H1 (cell line): ENCODE results near the gene CAMK2G. TPM values are rescaled to one million over a fixed set of nuclear protein-coding genes. Genes with fewer than 3 reads are reported as not detected.

Experiments
- CTCF ChIA-PET: fragments of 300-600 bp; sonication (Branson Sonifier 250); formaldehyde crosslinking; loops from one replicate; lab custom pipeline; 2021; ENCODE audit not compliant: partially characterized antibody; lab: Charles Lee
- POLR2A ChIA-PET: fragments of 300-600 bp; sonication (Branson Sonifier 250); formaldehyde crosslinking; loops from one replicate; lab custom pipeline; 2021; ENCODE audit warnings: inconsistent platforms; ENCODE audit not compliant: partially characterized antibody; lab: Charles Lee
- DNase-seq, 2 experiments: peaks; one replicate each; pipeline versions ENCODE4 v3.0.0 to v3.0.0-alpha.2; 2010 to 2022; ENCODE audit warnings: low spot score in 2 of 2, low read depth in 1 of 2, mixed read lengths in 1 of 2
- FAIRE-seq: peaks from 2 replicates; lab custom pipeline; 2011; peaks lifted over from hg19 to GRCh38; lab: Jason Lieb, UNC
- H2AFZ ChIP-seq: 2 replicates; pipeline ENCODE4 v1.8.1; 2012; ENCODE audit warnings: low read length, inconsistent platforms
- H2AK5ac ChIP-seq: 2 replicates; pipeline ENCODE4 v1.6.1; 2013; ENCODE audit warnings: low read depth, low read length
- H2BK120ac ChIP-seq: replicated peaks from 2 replicates; pipeline ENCODE3; 2013; ENCODE audit warnings: low read depth, low read length, inconsistent platforms
- H2BK12ac ChIP-seq: 2 replicates; pipeline ENCODE4 v1.6.1; 2013; ENCODE audit warnings: low read depth, low read length
- H2BK15ac ChIP-seq: 2 replicates; pipeline ENCODE4 v1.6.1; 2013; ENCODE audit warnings: low read length
- H2BK20ac ChIP-seq: 2 replicates; pipeline ENCODE4 v1.6.1; 2013; ENCODE audit warnings: low read length
- H2BK5ac ChIP-seq: 2 replicates; pipeline ENCODE4 v1.6.1; 2013; ENCODE audit warnings: low read depth, low read length
- H3K14ac ChIP-seq: 2 replicates; pipeline ENCODE4 v1.6.1; 2013; ENCODE audit warnings: inconsistent platforms; ENCODE audit not compliant: insufficient read length
- H3K18ac ChIP-seq: 2 replicates; pipeline ENCODE4 v1.6.1; 2013; ENCODE audit warnings: low read length; ENCODE audit errors: extremely low read depth
- H3K23ac ChIP-seq: 2 replicates; pipeline ENCODE4 v1.6.1; 2013; ENCODE audit warnings: inconsistent platforms; ENCODE audit not compliant: insufficient read length
- H3K23me2 ChIP-seq: 2 replicates; pipeline ENCODE4 v1.6.1; 2013; ENCODE audit warnings: low read depth, low read length
- H3K27ac ChIP-seq: 2 replicates; pipeline ENCODE4 v1.6.1; 2011; ENCODE audit warnings: low read depth, low read length, inconsistent platforms
- H3K27me3 ChIP-seq, 4 experiments: replicated peaks in 1 of 4; 1 replicate in 1 of 4; 2 replicates in 3 of 4; pipeline versions ENCODE4 v1.6.1 to v1.8.1; 2011 to 2013; ENCODE audit warnings: low read length in 3 of 4, mild to moderate bottlenecking in 3 of 4, inconsistent platforms in 2 of 4, mixed read lengths in 2 of 4, moderate library complexity in 1 of 4; ENCODE audit not compliant: control insufficient read depth in 3 of 4, insufficient read depth in 3 of 4; ENCODE audit errors: extremely low read depth in 1 of 4
- H3K36me3 ChIP-seq, 4 experiments: 2 replicates each; pipeline versions ENCODE4 v1.6.1 to v1.8.1; 2011 to 2013; ENCODE audit warnings: mild to moderate bottlenecking in 4 of 4, low read length in 3 of 4, moderate library complexity in 2 of 4, control low read depth in 1 of 4, inconsistent platforms in 1 of 4; ENCODE audit not compliant: insufficient read depth in 4 of 4, control insufficient read depth in 2 of 4
- H3K4ac ChIP-seq: replicated peaks from 2 replicates; pipeline ENCODE3; 2013; ENCODE audit warnings: low read length, low read depth, mixed read lengths, inconsistent platforms; ENCODE audit not compliant: insufficient read length
- H3K4me1 ChIP-seq, 4 experiments: replicated peaks in 1 of 4; 1 replicate in 1 of 4; 2 replicates in 3 of 4; pipeline versions ENCODE4 v1.6.1 to v1.8.1; 2011 to 2013; ENCODE audit warnings: low read length in 3 of 4, inconsistent platforms in 2 of 4, mixed read lengths in 1 of 4; ENCODE audit not compliant: insufficient read depth in 4 of 4, control insufficient read depth in 3 of 4
- H3K4me2 ChIP-seq, 2 experiments: 2 replicates each; pipeline versions ENCODE4 v1.6.1 to v1.8.1; 2011 to 2013; ENCODE audit warnings: low read depth in 2 of 2, low read length in 2 of 2, control low read depth in 1 of 2, inconsistent platforms in 1 of 2, mild to moderate bottlenecking in 1 of 2; ENCODE audit not compliant: insufficient read depth in 1 of 2
- H3K4me3 ChIP-seq, 4 experiments: fragments of 200-600, 300-600 bp in 1 of 4; sonication (generic), shearing (Covaris generic), sonication (Bioruptor Twin) in 1 of 4; 2 replicates each; pipeline versions ENCODE4 v1.5.1 to v1.8.1; 2011 to 2016; ENCODE audit warnings: low read length in 4 of 4, low read depth in 3 of 4, control low read depth in 2 of 4, inconsistent platforms in 2 of 4, mild to moderate bottlenecking in 2 of 4, mixed read lengths in 1 of 4, moderate library complexity in 1 of 4; ENCODE audit not compliant: insufficient read depth in 2 of 4; ENCODE audit errors: extremely low read depth in 1 of 4
- H3K56ac ChIP-seq: replicated peaks from 2 replicates; pipeline ENCODE3; 2013; ENCODE audit warnings: low read depth, mild to moderate bottlenecking, mixed read lengths, low read length, inconsistent platforms; ENCODE audit not compliant: insufficient read length
- H3K79me1 ChIP-seq: 2 replicates; pipeline ENCODE4 v1.6.1; 2013; ENCODE audit warnings: low read depth, low read length, control low read depth
- H3K79me2 ChIP-seq, 2 experiments: 2 replicates each; pipeline versions ENCODE4 v1.6.1 to v1.8.1; 2012 to 2013; ENCODE audit warnings: low read length in 2 of 2, mild to moderate bottlenecking in 2 of 2, inconsistent platforms in 1 of 2; ENCODE audit not compliant: insufficient read depth in 2 of 2, control insufficient read depth in 1 of 2
- H3K9ac ChIP-seq, 4 experiments: replicated peaks in 1 of 4; 1 replicate in 1 of 4; 2 replicates in 3 of 4; pipeline versions ENCODE4 v1.6.1 to v1.8.1; 2011 to 2013; ENCODE audit warnings: low read depth in 3 of 4, low read length in 3 of 4, control low read depth in 2 of 4, mild to moderate bottlenecking in 2 of 4, moderate library complexity in 2 of 4, inconsistent platforms in 1 of 4; ENCODE audit errors: extremely low read depth in 1 of 4
- H3K9me3 ChIP-seq, 2 experiments: 2 replicates each; pipeline versions ENCODE4 v1.6.1 to v1.8.1; 2012 to 2013; ENCODE audit warnings: mild to moderate bottlenecking in 2 of 2, moderate library complexity in 2 of 2, control low read depth in 1 of 2, inconsistent platforms in 1 of 2, low read depth in 1 of 2, low read length in 1 of 2, mixed read lengths in 1 of 2; ENCODE audit not compliant: insufficient read depth in 2 of 2
- H4K20me1 ChIP-seq, 2 experiments: replicated peaks in 1 of 2; 2 replicates each; pipeline versions ENCODE3 to v1.8.1; 2011 to 2013; ENCODE audit warnings: inconsistent platforms in 2 of 2, low read length in 2 of 2, mild to moderate bottlenecking in 1 of 2; ENCODE audit not compliant: insufficient read depth in 2 of 2, control insufficient read depth in 1 of 2
- H4K5ac ChIP-seq: 2 replicates; pipeline ENCODE4 v1.6.1; 2013; ENCODE audit warnings: low read length, low read depth, mixed read lengths, inconsistent platforms; ENCODE audit not compliant: insufficient read length
- H4K8ac ChIP-seq: 2 replicates; pipeline ENCODE4 v1.8.0; 2013; ENCODE audit warnings: mild to moderate bottlenecking, moderate library complexity, low read length, inconsistent platforms; ENCODE audit not compliant: insufficient read depth; ENCODE audit errors: extremely low read depth
- H4K91ac ChIP-seq: replicated peaks from 2 replicates; pipeline ENCODE3; 2013; ENCODE audit warnings: low read length, mixed read lengths, inconsistent platforms; ENCODE audit not compliant: insufficient read length
- CTBP2 ChIP-seq: IDR thresholded peaks from 2 replicates; pipeline ENCODE4 v1.7.0; 2011; ENCODE audit warnings: borderline replicate concordance, mild to moderate bottlenecking, moderate library complexity, mixed read lengths, low read length; ENCODE audit not compliant: insufficient read depth, insufficient read length
- CTCF ChIP-seq, 3 experiments: IDR thresholded peaks; 1 replicate in 2 of 3; 2 replicates in 1 of 3; pipeline versions ENCODE4 v1.5.1 to v1.6.1; 2011; ENCODE audit warnings: low read length in 3 of 3, mild to moderate bottlenecking in 3 of 3, inconsistent platforms in 2 of 3, low read depth in 1 of 3, moderate library complexity in 1 of 3; ENCODE audit not compliant: insufficient read depth in 1 of 3; ENCODE audit errors: control extremely low read depth in 1 of 3
- E2F6 ChIP-seq: IDR thresholded peaks from 2 replicates; pipeline ENCODE4 v1.6.1; 2012; ENCODE audit warnings: inconsistent platforms
- HDAC6 ChIP-seq: IDR thresholded peaks from one replicate; pipeline ENCODE4 v1.7.1; 2012; ENCODE audit warnings: low read depth, mild to moderate bottlenecking, inconsistent platforms, low read length, moderate library complexity
- JUN ChIP-seq: IDR thresholded peaks from 2 replicates; pipeline ENCODE4 v1.6.1; 2011; ENCODE audit warnings: low read depth, mild to moderate bottlenecking, improper control_type of control experiment, low read length
- KDM1A ChIP-seq: fragments of 200-600, 300-600 bp; sonication (generic); IDR thresholded peaks from 2 replicates; pipeline ENCODE4 v1.7.1; 2016; ENCODE audit warnings: mild to moderate bottlenecking, low read length, borderline replicate concordance
- PHF8 ChIP-seq: fragments of 200-600 bp; sonication (generic); conservative IDR thresholded peaks from 2 replicates; pipeline ENCODE4 v1.7.1; 2012; ENCODE audit warnings: low read depth, mild to moderate bottlenecking, inconsistent platforms, low read length, moderate library complexity
- POU5F1 ChIP-seq: IDR thresholded peaks from 2 replicates; pipeline ENCODE4 v1.6.1; 2011; ENCODE audit warnings: low read depth, mild to moderate bottlenecking, low read length, moderate library complexity
- TAF7 ChIP-seq: optimal IDR thresholded peaks from 2 replicates; pipeline ENCODE3; 2011; ENCODE audit warnings: low read depth, mild to moderate bottlenecking, inconsistent platforms, low read length, moderate library complexity, borderline replicate concordance
- ZNF274 ChIP-seq: IDR thresholded peaks from 2 replicates; pipeline ENCODE4 v1.7.0; 2012; ENCODE audit warnings: low read length, borderline replicate concordance; ENCODE audit errors: extremely low read depth
- WGBS, 2 experiments: shearing (Covaris generic) in 1 of 2; methylation state at CpG; one replicate each; pipeline versions ENCODE4 v1.1.6 to v1.1.7; 2013 to 2015; ENCODE audit warnings: low lambda C conversion rate in 2 of 2, mixed read lengths in 2 of 2, inconsistent platforms in 1 of 2, low coverage in 1 of 2, missing lambda C conversion rate in 1 of 2; ENCODE audit not compliant: insufficient replicate concordance in 2 of 2, insufficient coverage in 1 of 2, insufficient read length in 1 of 2; ENCODE audit errors: extremely low coverage in 1 of 2, missing lambda C conversion rate in 1 of 2; 5-methylcytosine and 5-hydroxymethylcytosine counted together
- polyA plus RNA-seq, 7 experiments: library from polyadenylated mRNA; depleted of rRNA in 3 of 7; stranded (reverse) in 5 of 7; unstranded in 2 of 7; fragments of >200 nt in 5 of 7; fragments of 200-250 nt in 2 of 7; gene quantifications; 1 replicate in 5 of 7; 2 replicates in 1 of 7; 4 replicates in 1 of 7; pipeline versions ENCODE4 v1.2.1 to v1.2.3, GENCODE V29; 2011 to 2013; ENCODE audit warnings: missing spikeins in 2 of 7, mixed read lengths in 2 of 7
- total RNA-seq: library from RNA; stranded (reverse); fragmentation: NEBNext Ultra II Directional; extraction: Animal tissue kit (Norgen Biotek cat#: 25700); gene quantifications from 2 replicates; pipeline ENCODE4 v1.2.1, GENCODE V29; 2021

The CAMK2G gene
- total and polyA plus RNA-seq, 2 of the 8 experiments (the other 6 are each of a cell fraction or from before 2014, with no cell fraction given): 28.9 to 31.7 TPM

- Histone ChIP-seq H3K56ac (no peak overlapping the region), H4K5ac (no peak overlapping the region), H3K18ac (no peak overlapping the region), H2BK5ac (no peak overlapping the region), H3K4me1 (peaks cover 0 to 9% (median 4%) of the 10 kb centered on the region in 4 experiments; a peak in 4 of 7 replicates), H3K9ac (no peak overlapping the region), H3K4me2 (no peak overlapping the region), H3K27ac (no peak overlapping the region), H3K79me2 (no peaks in the 10 kb centered on the region), H3K9me3 (no peaks in the 10 kb centered on the region), H3K4ac (no peak overlapping the region), H3K4me3 (no peak overlapping the region), H3K79me1 (no peaks in the 10 kb centered on the region), H4K8ac (no peak overlapping the region), H2AFZ (no peak overlapping the region), H3K36me3 (no peaks in the 10 kb centered on the region), H3K27me3 (no peaks in the 10 kb centered on the region), H3K14ac (no peak overlapping the region), H2AK5ac (no peak overlapping the region), H2BK20ac (no peak overlapping the region), H4K91ac (no peak overlapping the region), H4K20me1 (no peaks in the 10 kb centered on the region), H3K23me2 (no peaks in the 10 kb centered on the region), H3K23ac (no peak overlapping the region), H2BK12ac (no peak overlapping the region; the same call in 1 of the 2 replicates), H2BK120ac (no peak overlapping the region), H2BK15ac (peak overlapping the region; percentile 88)
- 86% methylated on average over 5 of the region's 5 CpGs; no CpG with 5 or more reads in 1 of the 2 experiments for WGBS, 2 experiments
- FAIRE-seq: no peak
- POLR2A ChIA-PET: interaction anchor here (0.8 to 2.1 kb wide), 8 partner anchors 9 to 109 kb away, joined by 3 to 7 read pairs (median 4); partner anchors contain the start of gene PLAU
- no peak for DNase-seq
- CTCF ChIA-PET: interaction anchor here (0.7 to 27.0 kb wide), 10 partner anchors 10 to 211 kb away, joined by 3 to 681 read pairs (median 6); partner anchors contain the start of gene PLAU
- TF ChIP-seq CTCF (IDR thresholded peaks at IDR 0.05; ENCODE audit: control extremely low read depth in 1 of 3, insufficient read depth in 1 of 3, low read depth in 1 of 3, low read length in 3 of 3) (no peak), CTBP2 (no peak), JUN (no peak), E2F6 (no peak), KDM1A (no peak), HDAC6 (no peak), ZNF274 (no peak), TAF7 (no peak), POU5F1 (no peak), PHF8 (no peak)
These were observed 17.2 kb upstream of the CAMK2G start for GRCh38 chr10:73891540-73891939.
